Progenitor cell of endocrine pancreas (in vitro differentiated cells): ENCODE measurements around the gene OR5AP2. TPM values are rescaled to one million over a fixed set of nuclear protein-coding genes. Genes with fewer than 3 reads are reported as not detected.
"Not testable (repeated sequence)": the region's sequence is repeated elsewhere in the genome, so short reads cannot be mapped to it uniquely, and the experiment has no call there.

Experiments
- DNase-seq: peaks from one replicate; pipeline ENCODE4 v3.0.0; 2021; ENCODE audit warnings: low spot score; ENCODE audit not compliant: unreplicated experiment
- H3K27ac Mint-ChIP-seq: 2 replicates; pipeline ENCODE4 v1.8.0; 2021; ENCODE audit warnings: mild to moderate bottlenecking, moderate library complexity, mixed read lengths
- H3K27me3 Mint-ChIP-seq: 2 replicates; pipeline ENCODE4 v1.8.0; 2021; ENCODE audit warnings: mixed read lengths
- H3K36me3 Mint-ChIP-seq: 2 replicates; pipeline ENCODE4 v1.8.0; 2022; ENCODE audit warnings: mixed read lengths; ENCODE audit not compliant: insufficient read depth
- H3K4me1 Mint-ChIP-seq: 2 replicates; pipeline ENCODE4 v1.8.0; 2021; ENCODE audit warnings: low read depth, mixed read lengths
- H3K4me3 Mint-ChIP-seq: 2 replicates; pipeline ENCODE4 v1.8.0; 2021; ENCODE audit warnings: low read depth, mild to moderate bottlenecking, moderate library complexity, mixed read lengths
- H3K9me3 Mint-ChIP-seq: 2 replicates; pipeline ENCODE4 v1.8.0; 2021; ENCODE audit warnings: low read depth, mixed read lengths
- CTCF ChIP-seq: fragments of 200-600 bp; sonication (generic); IDR thresholded peaks from one replicate; pipeline ENCODE4 v1.5.0; 2021; ENCODE audit warnings: antibody characterized with exemption, mild to moderate bottlenecking; ENCODE audit not compliant: unreplicated experiment
- long read RNA-seq: library from polyadenylated mRNA; unstranded; transcript quantifications from one replicate; pipeline ENCODE4 v2.0.0, GENCODE V29; 2020
- total RNA-seq: library from RNA; stranded (reverse); gene quantifications from 2 replicates; pipeline ENCODE4 v1.2.1, GENCODE V29; 2021

OR5AP2 gene
- not detected in 2 replicates for total RNA-seq
- long read RNA-seq = 0 reads

- no peak for TF ChIP-seq CTCF
- no peaks in the 10 kb centered on the region for H3K27me3 Mint-ChIP-seq
- H3K4me1 Mint-ChIP-seq = no peaks in the 10 kb centered on the region
- no peak for DNase-seq
- no peaks in the 10 kb centered on the region for H3K36me3 Mint-ChIP-seq
- H3K27ac Mint-ChIP-seq = no peak within 1 kb of the TSS
- no peak within 1 kb of the TSS for H3K4me3 Mint-ChIP-seq
- H3K9me3 Mint-ChIP-seq = peaks cover 7% of the 10 kb centered on the region
Measured at GRCh38 chr11:56642339-56642738, at the start of gene OR5AP2. Gene OR5AP2, minus strand, starts transcription at chr11:56642439. Its CDS starts 0 bp downstream, at chr11:56642439.

DNA sequence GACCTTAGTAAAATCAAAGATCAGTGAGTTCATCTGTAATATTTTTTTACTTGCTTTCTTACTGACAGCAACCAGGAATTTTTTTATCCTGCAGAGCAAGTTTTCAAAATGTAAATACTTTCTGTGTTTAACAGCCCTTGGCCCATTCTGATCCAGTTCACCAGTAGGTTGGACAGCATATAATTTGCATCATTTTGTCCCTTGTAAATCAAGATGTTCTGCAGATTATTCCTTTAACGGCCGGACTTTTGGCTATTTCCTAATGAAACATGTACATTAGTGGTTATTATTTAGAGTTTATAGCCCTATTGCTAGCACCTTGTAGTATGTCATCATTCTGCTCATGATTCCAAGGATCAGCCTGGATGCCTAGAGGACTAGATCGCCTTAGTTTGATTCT, 48.9 kb upstream of the OR5AP2 start:
- H3K9me3 Mint-ChIP-seq, H3K36me3 Mint-ChIP-seq, H3K4me1 Mint-ChIP-seq, H3K4me3 Mint-ChIP-seq, H3K27me3 Mint-ChIP-seq, H3K27ac Mint-ChIP-seq, DNase-seq: not testable (repeated sequence)

GRCh38 chr11:56688554-56689100, 46.4 kb upstream of the OR5AP2 start:
- no peak for TF ChIP-seq CTCF
- H3K36me3 Mint-ChIP-seq = no peaks in the 10 kb centered on the region
- H3K27me3 Mint-ChIP-seq = no peaks in the 10 kb centered on the region
- H3K9me3 Mint-ChIP-seq = no peaks in the 10 kb centered on the region
- DNase-seq = no peak
- H3K27ac Mint-ChIP-seq = no peak overlapping the region
- H3K4me3 Mint-ChIP-seq = no peak overlapping the region
- H3K4me1 Mint-ChIP-seq = no peaks in the 10 kb centered on the region

GRCh38 chr11:56670984-56671383, 28.7 kb upstream of the OR5AP2 start:
- DNase-seq = no peak
- TF ChIP-seq CTCF = no peak
- H3K36me3 Mint-ChIP-seq = no peaks in the 10 kb centered on the region
- H3K27ac Mint-ChIP-seq = no peak overlapping the region
- H3K4me1 Mint-ChIP-seq = no peaks in the 10 kb centered on the region
- H3K4me3 Mint-ChIP-seq = no peak overlapping the region
- H3K9me3 Mint-ChIP-seq = peaks cover 6% of the 10 kb centered on the region
- H3K27me3 Mint-ChIP-seq = no peaks in the 10 kb centered on the region

- Mint-ChIP-seq H3K27me3 (no peaks in the 10 kb centered on the region), H3K9me3 (no peaks in the 10 kb centered on the region), H3K4me1 (no peaks in the 10 kb centered on the region), H3K27ac (no peak within 1 kb of the TSS), H3K4me3 (no peak within 1 kb of the TSS), H3K36me3 (no peaks in the 10 kb centered on the region)
- no peak for TF ChIP-seq CTCF
- DNase-seq = no peak
Measured at GRCh38 chr11:56663386-56663785, 21.1 kb upstream of the OR5AP2 start, which contains the start of gene OR5AR1. Gene OR5AR1, plus strand, starts transcription at chr11:56663686. Its CDS starts 0 bp downstream, at chr11:56663686.

GRCh38 chr11:56659755-56660154, 17.5 kb upstream of the OR5AP2 start:
- DNase-seq = no peak
- H3K4me3 Mint-ChIP-seq = no peak overlapping the region
- H3K27me3 Mint-ChIP-seq = no peaks in the 10 kb centered on the region
- peaks cover 3% of the 10 kb centered on the region for H3K4me1 Mint-ChIP-seq
- H3K27ac Mint-ChIP-seq = no peak overlapping the region
- H3K36me3 Mint-ChIP-seq = no peaks in the 10 kb centered on the region
- peaks cover 4% of the 10 kb centered on the region for H3K9me3 Mint-ChIP-seq
- no peak for TF ChIP-seq CTCF
